Neural cell (in vitro differentiated cells): ENCODE results near the gene SBNO2. TPM values are rescaled to one million over a fixed set of nuclear protein-coding genes. Genes with fewer than 3 reads are reported as not detected.

Experiments used
- H2AFZ ChIP-seq: fragments of 200-600, 300-800 bp; sonication (generic), shearing (Covaris generic); 2 replicates; pipeline ENCODE4 v1.6.0; 2014; ENCODE audit warnings: low read depth, mild to moderate bottlenecking, antibody characterized with exemption, low read length, moderate library complexity
- H3F3A ChIP-seq: fragments of 200-600 bp; shearing (Covaris generic); 2 replicates; pipeline ENCODE4 v1.6.1; 2016; ENCODE audit warnings: mild to moderate bottlenecking, moderate library complexity, mixed read lengths, antibody characterized with exemption, low read length; ENCODE audit not compliant: insufficient read depth, poor library complexity, severe bottlenecking
- H3K27ac ChIP-seq: fragments of 200-600, 300-800 bp; sonication (generic), shearing (Covaris generic); 2 replicates; pipeline ENCODE4 v1.5.1; 2014; ENCODE audit warnings: mild to moderate bottlenecking, low read length, moderate library complexity
- H3K27me3 ChIP-seq: fragments of 300-800, 200-600 bp; sonication (generic), shearing (Covaris generic); 2 replicates; pipeline ENCODE4 v1.6.0; 2014; ENCODE audit warnings: mild to moderate bottlenecking, low read depth, low read length, moderate library complexity; ENCODE audit not compliant: insufficient read depth
- H3K36me3 ChIP-seq: fragments of 300-800, 200-600 bp; sonication (generic), shearing (Covaris generic); 2 replicates; pipeline ENCODE4 v1.5.1; 2014; ENCODE audit warnings: mild to moderate bottlenecking, antibody characterized with exemption, low read length, moderate library complexity; ENCODE audit not compliant: insufficient read depth
- H3K4me2 ChIP-seq: fragments of 300-800, 200-600 bp; sonication (generic), shearing (Covaris generic); 2 replicates; pipeline ENCODE4 v1.6.0; 2014; ENCODE audit warnings: mild to moderate bottlenecking, low read length
- H3K4me3 ChIP-seq: fragments of 300-800, 200-600 bp; sonication (generic), shearing (Covaris generic); 2 replicates; pipeline ENCODE4 v1.5.1; 2014; ENCODE audit warnings: mild to moderate bottlenecking, low read length, moderate library complexity
- H3K79me2 ChIP-seq: fragments of 200-600 bp; shearing (Covaris generic); replicated peaks from 2 replicates; pipeline ENCODE4 v1.6.0; 2014; ENCODE audit warnings: mild to moderate bottlenecking, low read length, moderate library complexity; ENCODE audit not compliant: insufficient read depth
- H3K9ac ChIP-seq: fragments of 300-800, 200-600 bp; sonication (generic), shearing (Covaris generic); 2 replicates; pipeline ENCODE4 v1.6.1; 2016; ENCODE audit warnings: mild to moderate bottlenecking, low read length, mixed read lengths
- H3K9me2 ChIP-seq: fragments of 200-600 bp; shearing (Covaris generic); 2 replicates; pipeline ENCODE4 v1.6.1; 2016; ENCODE audit warnings: mild to moderate bottlenecking, low read length, mixed read lengths; ENCODE audit not compliant: insufficient read depth
- H3K9me3 ChIP-seq: fragments of 200-600, 300-800 bp; sonication (generic), shearing (Covaris generic); 2 replicates; pipeline ENCODE4 v1.6.1; 2016; ENCODE audit warnings: mild to moderate bottlenecking, mixed run types, low read length, moderate library complexity, mixed read lengths
- H4K20me1 ChIP-seq: fragments of 200-600 bp; shearing (Covaris generic); 2 replicates; pipeline ENCODE4 v1.6.1; 2016; ENCODE audit warnings: mild to moderate bottlenecking, mixed run types; ENCODE audit not compliant: insufficient read depth
- EP300 ChIP-seq: fragments of 450-650 bp; conservative IDR thresholded peaks from 2 replicates; pipeline ENCODE4 v1.6.1; 2014; ENCODE audit warnings: antibody characterized with exemption, mild to moderate bottlenecking, moderate library complexity; ENCODE audit not compliant: poor library complexity, severe bottlenecking
- EZH2 ChIP-seq: fragments of 200-600, 300-800 bp; shearing (Covaris generic), sonication (generic); IDR thresholded peaks from 2 replicates; pipeline ENCODE4 v1.6.1; 2014; ENCODE audit warnings: antibody characterized with exemption, low read length, borderline replicate concordance, mild to moderate bottlenecking; ENCODE audit not compliant: insufficient read depth, poor library complexity, severe bottlenecking
- MXI1 ChIP-seq: fragments of 450-650 bp; conservative IDR thresholded peaks from 2 replicates; pipeline ENCODE4 v1.6.1; 2014; ENCODE audit warnings: antibody characterized with exemption, mild to moderate bottlenecking; ENCODE audit not compliant: poor library complexity, severe bottlenecking
- POLR2AphosphoS5 ChIP-seq: IDR thresholded peaks from 2 replicates; pipeline ENCODE4 v1.6.1; 2012
- RAD21 ChIP-seq: fragments of 450-650 bp; conservative IDR thresholded peaks from 2 replicates; pipeline ENCODE4 v1.6.1; 2014; ENCODE audit warnings: antibody characterized with exemption, mild to moderate bottlenecking, moderate library complexity
- SMC3 ChIP-seq: fragments of 450-650 bp; conservative IDR thresholded peaks from 2 replicates; pipeline ENCODE4 v1.6.1; 2014; ENCODE audit warnings: antibody characterized with exemption, mild to moderate bottlenecking, moderate library complexity; ENCODE audit not compliant: poor library complexity
- TAF1 ChIP-seq: IDR thresholded peaks from 2 replicates; pipeline ENCODE4 v1.6.1; 2012; ENCODE audit warnings: low read depth
- polyA plus RNA-seq: library from polyadenylated mRNA; depleted of rRNA; stranded (reverse); fragments of >200 nt; gene quantifications from 2 replicates; pipeline ENCODE4 v1.2.3, GENCODE V29; 2014
- TF ChIP-seq, protein P1 (sequence below): IDR thresholded peaks from 2 replicates; pipeline ENCODE4 v1.6.1; 2012; ENCODE audit warnings: borderline replicate concordance
- TF ChIP-seq, protein P2 (sequence below): fragments of 450-650 bp; IDR thresholded peaks from 2 replicates; pipeline ENCODE4 v1.5.1; 2014; ENCODE audit warnings: antibody characterized with exemption, mild to moderate bottlenecking, moderate library complexity; ENCODE audit not compliant: poor library complexity, severe bottlenecking

The SBNO2 gene
- polyA plus RNA-seq, 1 donor from 2014 or later = 4.8 TPM

DNA sequence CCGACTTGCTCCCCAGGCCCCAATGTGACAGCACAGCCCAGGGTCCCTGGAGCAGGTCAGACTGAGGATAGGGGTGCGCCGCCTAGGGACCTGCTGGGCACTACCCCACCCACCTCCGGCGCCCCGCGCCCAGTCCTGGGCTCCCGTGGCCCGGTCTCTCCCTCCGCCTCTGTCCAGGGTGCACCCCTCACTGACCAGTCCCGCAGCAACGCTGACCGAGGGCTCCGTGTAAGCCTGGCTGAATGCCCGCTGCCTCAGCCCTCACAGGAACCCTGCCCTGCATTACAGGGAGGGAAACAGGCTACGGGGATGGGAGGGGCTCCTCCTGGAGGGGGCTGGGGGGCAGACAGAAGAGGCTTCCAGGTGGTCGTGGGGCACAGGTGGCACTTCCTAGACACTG, 38.6 kb downstream of the SBNO2 start:
- Histone ChIP-seq H4K20me1 (no peaks in the 10 kb centered on the region), H3K4me3 (no peak overlapping the region), H3F3A (no peaks in the 10 kb centered on the region), H2AFZ (no peak overlapping the region), H3K9me3 (no peaks in the 10 kb centered on the region), H3K4me2 (no peak overlapping the region), H3K36me3 (no peaks in the 10 kb centered on the region), H3K79me2 (no peaks in the 10 kb centered on the region), H3K27me3 (no peaks in the 10 kb centered on the region), H3K9me2 (no peaks in the 10 kb centered on the region), H3K27ac (no peak overlapping the region), H3K9ac (no peak overlapping the region)
- TF ChIP-seq TAF1 (no peak), POLR2AphosphoS5 (no peak), RAD21 (no peak), EZH2 (no peak), MXI1 (no peak), SMC3 (no peak), EP300 (no peak)
- TF ChIP-seq, protein P1, sequence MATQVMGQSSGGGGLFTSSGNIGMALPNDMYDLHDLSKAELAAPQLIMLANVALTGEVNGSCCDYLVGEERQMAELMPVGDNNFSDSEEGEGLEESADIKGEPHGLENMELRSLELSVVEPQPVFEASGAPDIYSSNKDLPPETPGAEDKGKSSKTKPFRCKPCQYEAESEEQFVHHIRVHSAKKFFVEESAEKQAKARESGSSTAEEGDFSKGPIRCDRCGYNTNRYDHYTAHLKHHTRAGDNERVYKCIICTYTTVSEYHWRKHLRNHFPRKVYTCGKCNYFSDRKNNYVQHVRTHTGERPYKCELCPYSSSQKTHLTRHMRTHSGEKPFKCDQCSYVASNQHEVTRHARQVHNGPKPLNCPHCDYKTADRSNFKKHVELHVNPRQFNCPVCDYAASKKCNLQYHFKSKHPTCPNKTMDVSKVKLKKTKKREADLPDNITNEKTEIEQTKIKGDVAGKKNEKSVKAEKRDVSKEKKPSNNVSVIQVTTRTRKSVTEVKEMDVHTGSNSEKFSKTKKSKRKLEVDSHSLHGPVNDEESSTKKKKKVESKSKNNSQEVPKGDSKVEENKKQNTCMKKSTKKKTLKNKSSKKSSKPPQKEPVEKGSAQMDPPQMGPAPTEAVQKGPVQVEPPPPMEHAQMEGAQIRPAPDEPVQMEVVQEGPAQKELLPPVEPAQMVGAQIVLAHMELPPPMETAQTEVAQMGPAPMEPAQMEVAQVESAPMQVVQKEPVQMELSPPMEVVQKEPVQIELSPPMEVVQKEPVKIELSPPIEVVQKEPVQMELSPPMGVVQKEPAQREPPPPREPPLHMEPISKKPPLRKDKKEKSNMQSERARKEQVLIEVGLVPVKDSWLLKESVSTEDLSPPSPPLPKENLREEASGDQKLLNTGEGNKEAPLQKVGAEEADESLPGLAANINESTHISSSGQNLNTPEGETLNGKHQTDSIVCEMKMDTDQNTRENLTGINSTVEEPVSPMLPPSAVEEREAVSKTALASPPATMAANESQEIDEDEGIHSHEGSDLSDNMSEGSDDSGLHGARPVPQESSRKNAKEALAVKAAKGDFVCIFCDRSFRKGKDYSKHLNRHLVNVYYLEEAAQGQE = no peak
- TF ChIP-seq, protein P2, sequence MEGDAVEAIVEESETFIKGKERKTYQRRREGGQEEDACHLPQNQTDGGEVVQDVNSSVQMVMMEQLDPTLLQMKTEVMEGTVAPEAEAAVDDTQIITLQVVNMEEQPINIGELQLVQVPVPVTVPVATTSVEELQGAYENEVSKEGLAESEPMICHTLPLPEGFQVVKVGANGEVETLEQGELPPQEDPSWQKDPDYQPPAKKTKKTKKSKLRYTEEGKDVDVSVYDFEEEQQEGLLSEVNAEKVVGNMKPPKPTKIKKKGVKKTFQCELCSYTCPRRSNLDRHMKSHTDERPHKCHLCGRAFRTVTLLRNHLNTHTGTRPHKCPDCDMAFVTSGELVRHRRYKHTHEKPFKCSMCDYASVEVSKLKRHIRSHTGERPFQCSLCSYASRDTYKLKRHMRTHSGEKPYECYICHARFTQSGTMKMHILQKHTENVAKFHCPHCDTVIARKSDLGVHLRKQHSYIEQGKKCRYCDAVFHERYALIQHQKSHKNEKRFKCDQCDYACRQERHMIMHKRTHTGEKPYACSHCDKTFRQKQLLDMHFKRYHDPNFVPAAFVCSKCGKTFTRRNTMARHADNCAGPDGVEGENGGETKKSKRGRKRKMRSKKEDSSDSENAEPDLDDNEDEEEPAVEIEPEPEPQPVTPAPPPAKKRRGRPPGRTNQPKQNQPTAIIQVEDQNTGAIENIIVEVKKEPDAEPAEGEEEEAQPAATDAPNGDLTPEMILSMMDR = no peak

DNA sequence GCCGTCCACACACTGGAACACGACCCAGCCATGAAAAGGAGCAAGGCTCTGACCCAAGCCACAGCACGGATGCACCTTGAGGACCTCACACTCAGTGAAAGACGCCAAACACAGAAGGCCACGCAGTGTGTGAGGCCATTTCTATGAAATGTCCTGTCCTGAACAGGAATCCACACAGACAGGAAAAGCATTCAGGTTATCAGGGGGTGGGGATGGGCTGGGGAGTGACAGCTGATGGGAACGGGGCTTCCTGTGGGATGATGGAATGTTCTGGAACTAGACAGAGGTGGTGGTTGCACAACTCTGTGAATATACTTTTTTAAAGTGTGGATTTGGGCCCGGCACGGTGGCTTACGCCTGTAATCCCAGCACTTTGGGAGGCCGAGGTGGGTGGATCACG, 39.6 kb downstream of the SBNO2 start:
- TF ChIP-seq, protein P1 = no peak
- TF ChIP-seq TAF1 (no peak), MXI1 (no peak), SMC3 (no peak), RAD21 (no peak), POLR2AphosphoS5 (no peak), EP300 (no peak), EZH2 (no peak)
- TF ChIP-seq, protein P2 = no peak
- Histone ChIP-seq H3K79me2 (no peaks in the 10 kb centered on the region), H2AFZ (no peak overlapping the region), H3K27me3 (no peaks in the 10 kb centered on the region), H3K4me2 (no peak overlapping the region), H3K36me3 (no peaks in the 10 kb centered on the region), H3K9ac (no peak overlapping the region), H3F3A (no peaks in the 10 kb centered on the region), H3K9me2 (no peaks in the 10 kb centered on the region), H4K20me1 (no peaks in the 10 kb centered on the region), H3K9me3 (no peaks in the 10 kb centered on the region), H3K27ac (no peak overlapping the region), H3K4me3 (no peak overlapping the region)
